ENCODE results near the gene BOD1L1.

GRCh38 chr4:13674971-13675370 lies 47.4 kb upstream of the BOD1L1 start:
- TF ChIP-seq CTCF (IDR thresholded peaks at IDR 0.05) (no peak), POLR2A (IDR thresholded peaks at IDR 0.05) (no peak)

All from upper lobe of left lung (tissue), 4 donors.